Inflammatory macrophage treated with lipopolysaccharide for 1 hour (primary cell): ENCODE data around the gene GMEB2.
"Not testable (repeated sequence)": the region's sequence is repeated elsewhere in the genome, so short reads cannot be mapped to it uniquely, and the experiment has no call there.

Source experiments
- DNase-seq, 2 donors: peaks; one replicate each; pipeline ENCODE4 v3.0.0-alpha.2; 2020 to 2022

The GMEB2 gene

DNA sequence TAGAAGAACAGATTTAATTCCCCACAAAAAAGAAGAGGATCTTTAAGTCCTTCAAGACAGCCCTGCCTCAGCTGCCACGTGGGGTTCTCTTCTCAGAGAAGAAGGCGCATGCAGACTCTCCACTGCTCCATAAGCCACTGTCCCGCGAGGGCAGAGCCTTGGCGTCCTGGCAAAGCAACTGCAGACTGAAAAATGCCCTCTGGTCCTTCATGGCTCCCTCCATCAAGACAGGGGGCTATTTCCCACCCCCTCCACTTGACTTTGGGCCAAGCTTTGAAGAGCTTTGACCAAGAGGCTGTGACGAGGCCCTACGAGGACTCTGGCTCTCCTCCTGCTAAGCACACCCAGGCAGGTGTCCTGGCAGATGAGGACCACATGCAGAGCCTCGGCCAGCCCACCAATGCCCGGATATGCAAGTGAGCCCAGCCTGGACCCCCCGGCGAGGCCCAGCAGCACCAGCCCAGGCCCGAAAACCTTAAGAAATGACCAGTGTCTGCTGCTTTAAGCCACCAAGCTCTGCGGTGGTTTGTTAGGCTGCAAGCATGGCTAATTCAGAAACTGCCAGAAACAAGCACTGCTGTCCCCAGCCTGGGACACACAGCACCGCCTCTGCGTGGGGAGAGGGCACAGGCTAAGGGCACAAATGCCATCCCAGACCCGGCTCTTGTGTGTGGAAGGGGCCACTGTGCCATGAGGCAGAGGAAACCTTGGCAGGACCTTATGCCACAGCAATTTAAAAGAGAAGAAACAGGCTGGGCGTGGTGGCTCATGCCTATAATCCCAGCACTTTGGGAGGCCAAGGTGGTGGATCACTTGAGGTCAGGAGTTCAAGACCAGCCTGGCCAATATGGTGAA is 16.1 kb downstream of the GMEB2 start:
- DNase-seq: no peak

DNA sequence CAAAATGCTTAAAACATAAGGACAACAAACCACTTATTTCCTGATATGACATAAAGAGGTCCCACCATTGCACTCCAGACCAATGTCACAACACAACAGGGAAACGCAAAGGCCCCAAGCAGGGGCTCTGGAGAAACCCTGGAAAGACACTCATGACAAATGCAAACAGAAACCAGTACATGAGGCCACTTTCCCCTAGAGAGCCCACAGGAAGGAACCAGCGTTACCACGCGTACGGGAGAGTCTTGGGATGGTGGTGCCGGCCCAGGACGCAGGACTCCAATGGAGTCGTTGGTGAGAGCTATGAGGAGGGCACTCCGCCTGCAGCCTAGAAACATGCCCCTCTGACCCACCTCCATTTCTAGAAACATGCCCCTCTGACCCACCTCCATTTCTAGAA is 20.2 kb downstream of the GMEB2 start:
- peak; percentile 39 to 50 for DNase-seq

DNA sequence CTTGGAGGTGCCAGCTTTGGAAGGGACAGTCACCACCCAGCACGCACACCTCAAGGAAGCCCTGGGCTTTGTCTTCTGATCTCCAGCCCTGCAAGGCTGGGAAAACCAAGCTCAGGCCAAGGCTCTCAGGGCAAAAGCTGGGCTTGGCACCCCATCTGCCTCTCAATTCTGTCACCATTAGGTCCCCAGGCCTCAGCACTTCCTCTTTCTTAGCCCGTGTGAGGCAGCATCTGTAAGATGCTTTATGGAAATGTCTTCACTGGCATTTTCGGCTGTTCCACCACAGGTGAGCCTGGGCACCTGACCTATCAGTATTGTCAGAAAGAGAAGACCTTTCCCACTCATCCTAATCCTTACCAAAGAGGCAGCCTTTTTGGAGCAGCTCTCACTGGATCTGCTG is 24.6 kb downstream of the GMEB2 start:
- no peak for DNase-seq

GRCh38 chr20:63601679-63602078 is 25.2 kb downstream of the GMEB2 start:
- DNase-seq: not testable (repeated sequence)

DNA sequence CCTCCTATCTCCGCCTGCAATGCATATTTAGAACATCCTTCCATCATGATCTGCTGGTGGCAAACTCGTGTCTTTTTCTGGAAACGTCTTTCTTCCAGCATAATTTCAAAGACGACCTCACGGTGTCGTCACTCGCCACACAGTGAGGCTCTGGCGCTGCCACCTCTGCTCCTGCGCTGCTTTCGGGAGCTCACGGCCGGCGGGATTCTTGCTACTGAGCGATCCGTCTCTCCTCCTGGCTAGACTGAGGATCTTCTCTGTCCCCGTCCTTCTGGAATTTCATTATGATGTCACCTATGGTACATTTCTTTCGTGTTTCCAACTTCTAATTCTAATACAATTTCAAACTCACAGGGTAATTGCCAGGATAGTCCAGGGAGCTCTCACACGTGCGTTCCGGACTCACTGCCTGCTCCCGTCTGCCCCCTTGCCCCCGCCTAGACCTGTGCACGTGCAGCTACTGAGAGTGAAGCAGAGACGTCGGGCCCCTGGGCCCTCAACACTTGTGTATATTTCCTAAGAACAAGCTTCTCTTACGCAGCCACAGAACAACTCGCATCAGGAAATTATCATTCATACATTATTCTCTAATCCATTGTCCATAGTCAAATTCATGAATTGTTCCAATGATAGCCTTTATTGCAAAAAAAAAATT is 27.4 kb downstream of the GMEB2 start:
- no peak for DNase-seq

- no peak for DNase-seq
Observed at GRCh38 chr20:63598479-63599395, 28.2 kb downstream of the GMEB2 start.

- no peak for DNase-seq
Observed at GRCh38 chr20:63597651-63598478, 29.0 kb downstream of the GMEB2 start.

- DNase-seq: no peak
Observed at GRCh38 chr20:63596423-63596822, 30.5 kb downstream of the GMEB2 start.

- no peak for DNase-seq
Observed at GRCh38 chr20:63595416-63596127, 31.3 kb downstream of the GMEB2 start.

- DNase-seq: no peak
Observed at GRCh38 chr20:63594043-63594561, 32.8 kb downstream of the GMEB2 start.

DNA sequence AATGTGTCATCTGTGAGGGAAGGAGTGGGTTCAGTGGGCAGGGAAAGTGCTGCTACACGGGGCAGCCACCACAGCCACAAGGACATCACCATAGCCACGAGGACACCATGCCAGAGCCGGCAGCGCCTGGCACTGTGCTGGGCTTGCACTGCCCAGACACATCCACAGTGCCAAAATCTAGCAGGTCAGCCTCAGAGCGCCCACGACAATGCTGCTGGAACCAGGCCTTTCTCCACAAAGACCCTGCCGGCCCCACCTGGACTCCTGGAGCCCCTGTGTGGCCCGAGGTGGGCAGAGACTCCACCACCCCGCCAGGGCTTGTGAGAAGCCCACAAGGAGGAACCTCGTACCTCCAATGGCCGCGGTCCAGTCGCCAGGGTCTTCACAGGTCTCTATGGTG is 34.2 kb downstream of the GMEB2 start:
- no peak for DNase-seq

DNA sequence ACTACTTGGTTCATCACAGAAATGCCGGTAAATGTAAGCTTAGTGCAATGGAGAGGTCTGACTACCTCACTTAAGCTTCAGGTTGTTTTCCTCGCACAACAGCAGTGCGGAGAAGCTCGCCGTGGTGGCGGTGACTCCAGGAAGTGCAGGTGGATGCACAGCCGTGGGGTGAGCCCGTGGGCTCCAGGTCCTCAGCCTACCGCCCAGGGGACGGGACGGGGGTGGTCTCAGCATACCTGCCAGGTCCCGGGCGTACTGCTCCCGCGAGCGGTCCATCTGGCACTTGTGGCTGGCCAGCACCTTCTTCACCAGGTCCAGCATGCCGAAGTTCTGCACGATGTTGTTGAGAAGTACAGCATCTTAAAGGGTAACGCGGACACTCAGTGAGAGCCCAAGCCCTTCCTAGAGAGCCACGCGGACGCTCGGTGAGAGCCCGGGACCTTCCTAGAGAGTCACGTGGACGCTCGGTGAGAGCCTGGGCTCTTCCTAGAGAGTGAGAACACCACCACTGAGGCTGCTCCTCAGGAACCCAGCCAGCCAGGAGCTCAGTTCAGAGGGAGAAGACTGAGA is 35.0 kb downstream of the GMEB2 start:
- DNase-seq: no peak

- DNase-seq: no peak
Observed at GRCh38 chr20:63591147-63591533, 35.8 kb downstream of the GMEB2 start.

DNA sequence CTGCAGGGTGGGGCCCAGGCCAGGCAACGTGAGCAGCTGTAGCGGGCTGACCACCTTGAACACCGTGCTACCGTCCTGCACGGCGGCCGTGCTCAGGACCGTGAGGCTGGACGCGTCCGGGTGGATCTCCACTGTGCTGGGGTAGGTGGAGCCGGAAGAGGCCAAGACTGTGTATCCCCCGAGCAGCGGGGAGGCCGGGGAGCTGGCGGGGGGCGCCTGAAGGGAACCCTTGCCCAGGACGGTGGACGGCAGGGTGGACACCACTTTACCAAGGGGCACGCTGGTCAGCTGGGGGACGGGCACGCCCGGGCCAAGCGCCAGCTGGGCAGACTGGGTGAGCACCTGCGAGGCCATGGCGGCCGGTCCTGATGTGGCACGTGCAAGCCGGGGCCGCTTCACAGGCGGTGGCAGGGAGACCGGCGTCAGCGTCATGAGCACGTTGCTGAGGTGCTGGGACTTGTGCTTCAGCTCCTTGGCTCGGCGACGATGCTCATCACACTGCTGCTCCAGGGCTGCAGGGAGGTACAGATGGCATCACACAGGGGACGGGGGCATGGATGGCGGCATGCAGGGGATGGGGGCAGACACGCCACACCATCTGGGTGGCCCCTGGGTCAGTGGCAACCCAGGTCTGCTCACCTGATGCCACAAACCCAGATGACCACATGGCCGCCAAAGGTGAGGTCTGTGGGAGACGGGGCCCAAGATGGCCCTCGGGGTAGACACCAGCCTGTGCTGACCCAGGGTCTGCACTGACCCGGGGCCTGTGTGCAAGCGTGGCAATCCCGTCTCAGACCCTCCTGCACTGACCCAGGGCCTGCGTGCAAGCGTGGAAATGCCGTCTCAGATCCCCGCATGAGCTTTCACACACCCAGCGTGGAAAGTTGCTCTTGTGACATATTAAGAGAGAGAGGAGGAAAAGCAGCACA is 36.4 kb downstream of the GMEB2 start:
- no peak for DNase-seq

DNA sequence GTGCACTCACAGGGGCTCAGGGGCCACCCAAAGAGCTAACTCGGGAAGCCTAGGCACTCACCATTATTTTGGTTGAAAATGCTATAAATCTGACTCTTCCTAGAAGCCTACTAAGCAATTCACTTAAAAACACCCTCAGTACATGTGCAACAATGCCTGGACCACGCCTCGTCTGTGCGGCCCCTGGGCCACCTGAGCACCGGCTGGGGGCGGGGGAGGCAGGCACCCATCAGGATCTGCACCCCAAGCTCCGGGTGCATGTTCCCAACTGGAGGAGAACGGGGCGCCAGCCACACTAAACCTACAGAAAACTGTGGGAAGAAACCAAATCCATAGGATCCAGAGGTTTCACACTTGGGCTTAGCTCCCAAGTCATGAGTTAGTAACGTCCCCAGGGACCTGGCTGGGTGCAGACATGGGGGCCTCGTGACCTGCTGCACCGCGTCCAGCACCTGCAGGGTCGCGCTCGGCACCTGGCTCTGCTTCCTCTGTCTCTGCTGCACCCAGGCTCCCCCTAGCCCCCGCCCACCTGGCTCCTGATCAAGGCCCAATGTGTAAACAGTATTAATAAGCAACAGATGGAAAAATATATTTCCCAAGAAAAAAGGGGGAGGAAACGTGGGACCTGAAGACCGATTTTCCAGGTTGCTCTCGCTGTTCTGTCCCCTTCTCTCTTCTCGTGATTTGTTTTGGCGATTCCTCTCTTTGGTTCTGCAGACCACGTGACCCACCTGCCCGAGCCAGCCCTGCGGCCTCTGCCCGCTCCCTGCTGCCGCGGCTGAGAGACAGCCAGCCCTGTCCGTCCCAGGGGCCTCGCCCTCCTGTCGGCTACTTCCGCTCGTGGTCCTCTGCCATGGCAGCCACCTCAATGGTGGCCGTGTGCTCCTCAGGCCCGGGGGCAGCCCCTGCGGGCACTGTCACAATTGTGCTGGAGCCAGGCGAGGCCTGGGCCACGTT is 37.4 kb downstream of the GMEB2 start:
- no peak for DNase-seq

GRCh38 chr20:63588641-63589041 is 38.3 kb downstream of the GMEB2 start:
- no peak for DNase-seq

- peak in 1 of 2 donors; percentile 53 for DNase-seq
Observed at GRCh38 chr20:63587776-63588591, 38.9 kb downstream of the GMEB2 start.

- DNase-seq: no peak
Observed at GRCh38 chr20:63587256-63587655, 39.6 kb downstream of the GMEB2 start.
